GM04504 (cell line): ENCODE results near the gene ABHD11.

Experiments
- DNase-seq: peaks from one replicate; pipeline ENCODE4 v3.0.0-alpha.2; 2012; ENCODE audit warnings: low read depth

ABHD11 gene

GRCh38 chr7:73701357-73701995, 37.1 kb downstream of the ABHD11 start:
- DNase-seq: no peak

GRCh38 chr7:73700581-73701134, 37.9 kb downstream of the ABHD11 start:
- DNase-seq: no peak

GRCh38 chr7:73700069-73700423, 38.6 kb downstream of the ABHD11 start:
- no peak for DNase-seq

GRCh38 chr7:73699370-73700068, 39.1 kb downstream of the ABHD11 start:
- no peak for DNase-seq

GRCh38 chr7:73698410-73698809, 40.2 kb downstream of the ABHD11 start:
- no peak for DNase-seq

GRCh38 chr7:73696372-73696771, 42.2 kb downstream of the ABHD11 start:
- DNase-seq: no peak

- DNase-seq: no peak
Measured at GRCh38 chr7:73690646-73691045, 48.0 kb downstream of the ABHD11 start.

GRCh38 chr7:73688288-73688687, 50.3 kb downstream of the ABHD11 start:
- no peak for DNase-seq
